Measurements from ENCODE around the gene LCN15.
A peak's percentile ranks its signal among the peaks of the same experiment; 100 is the strongest.

LCN15 gene

GRCh38 chr9:136740971-136741882 is 23.1 kb downstream of the LCN15 start:
- DNase-seq (ENCODE audit: low read depth) = no peak

GRCh38 chr9:136740491-136740890 is 23.8 kb downstream of the LCN15 start:
- no peak for DNase-seq (ENCODE audit: low read depth)

- DNase-seq (ENCODE audit: low read depth) = no peak
Observed at GRCh38 chr9:136740069-136740468, 24.2 kb downstream of the LCN15 start.

- DNase-seq (ENCODE audit: low read depth) = no peak
Observed at GRCh38 chr9:136739509-136739908, 24.8 kb downstream of the LCN15 start.

GRCh38 chr9:136738960-136739359 is 25.4 kb downstream of the LCN15 start:
- DNase-seq (ENCODE audit: low read depth) = no peak

GRCh38 chr9:136735812-136736480 is 28.4 kb downstream of the LCN15 start:
- DNase-seq (ENCODE audit: low read depth) = no peak

GRCh38 chr9:136734837-136735496 is 29.4 kb downstream of the LCN15 start:
- no peak for DNase-seq (ENCODE audit: low read depth)

- DNase-seq (ENCODE audit: low read depth) = no peak
Observed at GRCh38 chr9:136733611-136734010, 30.7 kb downstream of the LCN15 start.

GRCh38 chr9:136732444-136733178 is 31.7 kb downstream of the LCN15 start:
- DNase-seq (ENCODE audit: low read depth) = no peak

GRCh38 chr9:136729926-136730325 is 34.4 kb downstream of the LCN15 start:
- DNase-seq (ENCODE audit: low read depth) = no peak

GRCh38 chr9:136729144-136729543 is 35.2 kb downstream of the LCN15 start:
- DNase-seq (ENCODE audit: low read depth) = no peak

- no peak for DNase-seq (ENCODE audit: low read depth)
Observed at GRCh38 chr9:136728548-136729123, 35.7 kb downstream of the LCN15 start.

GRCh38 chr9:136728080-136728547 is 36.2 kb downstream of the LCN15 start:
- peak; percentile 92 for DNase-seq (ENCODE audit: low read depth)

GRCh38 chr9:136726631-136727191 is 37.6 kb downstream of the LCN15 start:
- no peak for DNase-seq (ENCODE audit: low read depth)

GRCh38 chr9:136726118-136726517 is 38.2 kb downstream of the LCN15 start:
- DNase-seq (ENCODE audit: low read depth) = no peak

GRCh38 chr9:136725612-136726011 is 38.7 kb downstream of the LCN15 start:
- DNase-seq (ENCODE audit: low read depth) = no peak

GRCh38 chr9:136724772-136725171 is 39.5 kb downstream of the LCN15 start:
- DNase-seq (ENCODE audit: low read depth) = no peak

- DNase-seq (ENCODE audit: low read depth) = no peak
Observed at GRCh38 chr9:136723989-136724388, 40.3 kb downstream of the LCN15 start.

- no peak for DNase-seq (ENCODE audit: low read depth)
Observed at GRCh38 chr9:136723362-136723976, 40.8 kb downstream of the LCN15 start.

GRCh38 chr9:136722969-136723356 is 41.4 kb downstream of the LCN15 start:
- DNase-seq (ENCODE audit: low read depth) = no peak

Data from activated gamma-delta T cell treated with anti-CD3 and anti-CD28 coated beads, Interleukin-2, amount 50 U/mL, for 16 hours (primary cell).